Measurements from ENCODE around the gene STBD1.
"Not testable (repeated sequence)": the region's sequence is repeated elsewhere in the genome, so short reads cannot be mapped to it uniquely, and the experiment has no call there.

STBD1 gene

DNA sequence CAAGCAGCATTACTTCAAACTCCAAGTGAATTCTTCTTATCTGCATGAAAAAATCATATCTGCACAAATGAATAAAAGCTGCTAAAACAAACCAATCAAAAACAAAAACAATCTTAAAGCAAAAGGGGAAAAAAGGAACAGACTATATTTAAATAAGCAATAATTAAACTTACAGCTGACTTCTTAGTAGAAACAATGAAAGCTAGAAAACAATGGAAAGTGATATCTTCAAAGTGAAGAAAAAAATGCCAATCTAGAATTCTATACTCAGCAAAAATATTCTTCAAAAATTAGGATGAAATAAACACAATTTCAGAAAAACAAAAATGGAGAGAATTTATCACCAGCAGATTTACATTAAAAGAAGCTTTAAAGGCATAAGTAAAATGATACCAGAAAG, 20.0 kb downstream of the STBD1 start:
- DNase-seq = no peak

DNA sequence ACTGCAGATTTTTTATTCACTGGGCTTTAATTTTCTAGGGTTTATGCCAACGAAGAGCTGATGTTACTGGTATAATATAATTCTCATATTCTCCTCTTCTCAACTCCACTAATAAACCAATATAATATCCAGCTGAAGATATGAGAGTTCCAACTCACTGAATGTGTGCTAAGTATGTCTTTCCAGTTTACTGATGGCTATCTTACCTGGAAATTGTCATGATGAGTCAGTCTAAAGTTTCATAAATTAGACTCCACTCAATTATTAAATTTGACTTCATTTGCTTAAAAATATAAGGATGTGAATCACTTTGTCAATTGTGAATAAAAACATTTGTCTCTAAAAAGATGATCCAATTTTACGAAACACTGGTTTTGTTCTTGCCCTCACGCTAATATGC, 28.4 kb downstream of the STBD1 start:
- DNase-seq = no peak

GRCh38 chr4:76339364-76339763, 32.8 kb downstream of the STBD1 start:
- DNase-seq = no peak

GRCh38 chr4:76341063-76341462, 34.5 kb downstream of the STBD1 start:
- peak; percentile 62 for DNase-seq

DNA sequence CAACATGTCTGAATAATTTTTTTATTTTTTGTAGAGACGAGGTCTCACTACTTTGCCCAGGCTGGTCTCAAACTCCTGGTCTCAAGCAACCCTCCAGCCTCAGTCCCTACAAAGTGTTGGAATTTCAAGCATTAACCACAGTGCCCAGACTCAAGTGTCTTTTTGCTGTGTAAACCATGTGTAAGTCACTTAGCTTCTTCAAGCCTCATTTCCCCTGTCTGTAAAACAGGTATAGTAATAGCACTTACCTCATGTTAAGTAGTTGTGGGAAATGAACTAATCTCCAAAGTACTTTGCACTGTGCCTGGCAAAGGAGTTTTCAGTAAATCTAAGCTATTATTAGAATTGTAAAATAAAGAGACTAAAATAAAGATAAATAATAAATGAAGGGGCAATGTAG, 35.7 kb downstream of the STBD1 start:
- no peak for DNase-seq

DNA sequence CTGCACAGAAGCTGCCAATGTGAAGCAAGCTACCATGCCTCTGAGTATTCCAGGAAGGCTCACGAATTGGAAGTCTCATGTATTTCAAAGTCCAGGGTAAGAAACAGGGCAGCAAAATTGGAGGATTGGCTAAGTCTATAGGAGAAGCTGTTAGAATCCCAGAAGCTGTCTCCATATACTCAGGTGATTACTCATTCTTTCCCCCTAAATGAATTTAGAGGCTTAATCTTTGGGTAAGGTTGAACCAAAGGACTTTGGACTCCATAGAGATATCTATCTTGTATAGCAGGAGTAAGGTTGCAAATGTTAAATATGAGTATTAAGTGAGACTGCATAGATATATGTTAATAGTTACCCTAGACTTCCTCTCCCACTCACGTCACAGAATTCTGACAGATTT, 36.3 kb downstream of the STBD1 start:
- DNase-seq = no peak

DNA sequence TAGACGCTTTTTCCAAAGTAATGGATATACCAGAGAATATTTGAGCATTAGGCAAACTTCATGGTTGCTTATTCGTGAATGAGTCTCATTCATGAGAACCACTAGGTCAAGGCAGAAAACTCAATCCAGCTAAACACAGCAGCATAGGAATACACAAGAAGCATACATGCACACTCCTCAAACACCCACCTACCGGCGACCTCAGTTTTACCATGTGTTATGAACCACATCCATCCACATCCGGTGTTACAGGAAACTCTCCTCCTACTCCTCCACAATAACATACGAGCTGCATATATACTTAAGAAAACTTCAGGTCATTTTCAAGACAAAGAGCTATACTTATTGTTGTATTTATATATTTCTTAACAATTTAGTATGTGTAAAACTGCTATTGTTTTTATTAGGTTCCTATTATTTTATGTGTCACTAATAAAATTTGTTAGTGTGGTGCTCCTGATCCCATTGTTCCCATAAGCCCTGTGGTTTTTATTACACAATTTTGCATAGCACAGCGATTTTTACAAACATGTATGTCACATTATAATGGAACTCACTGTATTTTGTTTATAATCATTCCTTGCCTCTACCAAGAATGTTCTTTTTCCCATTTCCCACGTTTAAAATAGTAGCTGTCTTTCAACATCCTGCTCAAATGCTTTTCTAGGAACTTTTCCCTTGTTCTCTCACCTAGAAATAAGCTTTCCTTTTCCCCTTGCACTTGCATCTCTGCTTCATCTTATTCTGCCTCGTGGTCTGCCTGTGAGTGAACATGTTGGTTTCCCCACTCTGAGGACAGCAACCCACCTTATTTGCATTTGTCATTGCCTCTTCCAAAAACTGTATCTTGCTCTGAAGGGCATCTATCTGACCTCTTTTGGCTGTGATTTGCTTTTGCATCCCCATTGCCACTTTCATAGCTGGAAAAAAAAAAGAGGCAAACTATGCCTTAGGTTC, 48.3 kb downstream of the STBD1 start:
- DNase-seq = no peak

DNA sequence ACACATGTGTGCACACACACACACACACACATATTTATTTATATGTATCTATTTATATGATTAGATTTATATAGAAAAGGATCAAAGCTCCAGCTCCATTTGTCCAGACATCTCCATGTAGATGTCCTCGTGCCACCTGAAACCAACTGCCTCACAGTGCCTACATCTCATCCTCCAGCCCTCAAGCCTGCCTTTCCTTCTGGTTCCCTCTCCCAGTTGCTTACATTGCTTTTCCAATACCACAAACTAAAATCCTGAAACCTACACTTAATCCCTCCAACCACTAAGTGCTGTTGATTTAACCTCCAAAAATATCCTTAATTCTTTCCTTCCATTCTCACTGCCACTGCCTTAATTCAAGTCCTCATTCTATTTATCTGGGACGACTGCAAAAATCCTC, 51.4 kb downstream of the STBD1 start:
- no peak for DNase-seq

- DNase-seq = not testable (repeated sequence)
Measured at GRCh38 chr4:76359881-76360466, 53.4 kb downstream of the STBD1 start.

Measured in hematopoietic multipotent progenitor cell treated with erythropoietin and hydrocortisone succinate and interleukin-3 and kit ligand, for 6 days (in vitro differentiated cells).